ENCODE measurements around the gene SEMA3B. TPM values are rescaled to one million over a fixed set of nuclear protein-coding genes. Genes with fewer than 3 reads are reported as not detected.
A peak's percentile ranks its signal among the peaks of the same experiment; 100 is the strongest.

The SEMA3B gene
- total RNA-seq, 4 donors from 2014 or later: 29.1 to 54.9 (median 44.2) TPM

- H3K4me1 ChIP-seq: peaks cover 3 to 96% (median 39%) of the 10 kb centered on the region in 3 donors
- H3K27ac ChIP-seq: peak overlapping the region in 3 of 4 donors; percentile 76 to 100 (median 80)
- H3K4me3 ChIP-seq: no peak overlapping the region
- peaks cover 0 to 8% (median 0%) of the 10 kb centered on the region in 3 donors for H3K9me3 ChIP-seq
- ATAC-seq: no peak
- peaks cover 0 to 83% of the 10 kb centered on the region in 2 donors for H3K36me3 ChIP-seq
- H3K27me3 ChIP-seq: no peaks in the 10 kb centered on the region
- TF ChIP-seq EP300 (IDR thresholded peaks at IDR 0.05) (no peak), POLR2A (IDR thresholded peaks at IDR 0.05) (no peak)
- 60% methylated on average over 3 of the region's 9 CpGs; no CpG with 5 or more reads in 1 of the 2 donors for WGBS, 2 donors (ENCODE audit: low coverage in 1 of 2)
Observed at GRCh38 chr3:50255251-50255615, 13.7 kb upstream of the SEMA3B start.

GRCh38 chr3:50256978-50257890 lies 11.7 kb upstream of the SEMA3B start:
- no peak for ATAC-seq
- peak in 3 of 4 experiments; percentile 4 to 55 (median 34) for TF ChIP-seq CTCF (IDR thresholded peaks at IDR 0.05)
- no peak for TF ChIP-seq EP300 (IDR thresholded peaks at IDR 0.05)
- TF ChIP-seq POLR2A (IDR thresholded peaks at IDR 0.05): no peak
- H3K4me3 ChIP-seq: no peak overlapping the region
- peaks cover 0 to 8% (median 0%) of the 10 kb centered on the region in 3 donors for H3K9me3 ChIP-seq
- 95 to 100% methylated on average over 1 to 12 of the region's 20 CpGs for WGBS, 2 donors (ENCODE audit: low coverage in 1 of 2)
- H3K27ac ChIP-seq: peak overlapping the region in 3 of 4 donors; percentile 60 to 100 (median 95)
- H3K4me1 ChIP-seq: peaks cover 3 to 95% (median 34%) of the 10 kb centered on the region in 3 donors
- peaks cover 0 to 68% of the 10 kb centered on the region in 2 donors for H3K36me3 ChIP-seq
- no peaks in the 10 kb centered on the region for H3K27me3 ChIP-seq

- peak overlapping the region in 3 of 4 donors; percentile 60 to 100 (median 95) for H3K27ac ChIP-seq
- H3K27me3 ChIP-seq: no peaks in the 10 kb centered on the region
- peaks cover 3 to 94% (median 34%) of the 10 kb centered on the region in 3 donors for H3K4me1 ChIP-seq
- WGBS, 2 donors (ENCODE audit: low coverage in 1 of 2): 69 to 100% methylated on average over 1 to 8 of the region's 17 CpGs
- no peak overlapping the region for H3K4me3 ChIP-seq
- peaks cover 0 to 59% of the 10 kb centered on the region in 2 donors for H3K36me3 ChIP-seq
- peaks cover 0 to 8% (median 0%) of the 10 kb centered on the region in 3 donors for H3K9me3 ChIP-seq
- TF ChIP-seq CTCF (IDR thresholded peaks at IDR 0.05) (no peak), POLR2A (IDR thresholded peaks at IDR 0.05) (no peak), POLR2AphosphoS5 (IDR thresholded peaks at IDR 0.05) (no peak), EP300 (IDR thresholded peaks at IDR 0.05) (no peak)
- ATAC-seq: no peak
Observed at GRCh38 chr3:50258029-50258680, 10.8 kb upstream of the SEMA3B start.

GRCh38 chr3:50258979-50259378 lies 10.0 kb upstream of the SEMA3B start:
- ATAC-seq: no peak
- Histone ChIP-seq H3K27ac (peak overlapping the region; percentile 39 to 100 (median 96)), H3K4me1 (peaks cover 3 to 94% (median 35%) of the 10 kb centered on the region in 3 donors), H3K9me3 (peaks cover 0 to 8% (median 0%) of the 10 kb centered on the region in 3 donors), H3K36me3 (peaks cover 0 to 51% of the 10 kb centered on the region in 2 donors), H3K4me3 (no peak overlapping the region), H3K27me3 (no peaks in the 10 kb centered on the region)
- 56% methylated on average over 7 of the region's 16 CpGs; no CpG with 5 or more reads in 1 of the 2 donors for WGBS, 2 donors (ENCODE audit: low coverage in 1 of 2)
- TF ChIP-seq CTCF (IDR thresholded peaks at IDR 0.05) (peak in 1 of 4 experiments; percentile 15), POLR2AphosphoS5 (IDR thresholded peaks at IDR 0.05) (no peak)

- Histone ChIP-seq H3K4me1 (peaks cover 3 to 94% (median 35%) of the 10 kb centered on the region in 3 donors), H3K4me3 (peak overlapping the region in 1 of 2 donors; percentile 63), H3K27ac (peak overlapping the region; percentile 39 to 100 (median 96)), H3K36me3 (peaks cover 0 to 45% of the 10 kb centered on the region in 2 donors), H3K27me3 (no peaks in the 10 kb centered on the region), H3K9me3 (peaks cover 0 to 8% (median 0%) of the 10 kb centered on the region in 3 donors)
- WGBS, 2 donors (ENCODE audit: low coverage in 1 of 2): 50 to 75% methylated on average over 2 of the region's 18 CpGs
- no peak for ATAC-seq
- no peak for TF ChIP-seq POLR2AphosphoS5 (IDR thresholded peaks at IDR 0.05)
- no peak for TF ChIP-seq EP300 (IDR thresholded peaks at IDR 0.05)
Observed at GRCh38 chr3:50259432-50260026, 9.4 kb upstream of the SEMA3B start.

Measured in gastroesophageal sphincter (tissue), 4 donors.